IPS-18c (cell line): ENCODE measurements around the gene GALNT10.

Experiments
- H3K4me3 ChIP-seq: 2 replicates; pipeline ENCODE4 v1.7.0; 2013; ENCODE audit warnings: low read depth, mild to moderate bottlenecking, low read length, moderate library complexity; ENCODE audit not compliant: insufficient read depth
- H3K9me3 ChIP-seq: one replicate; pipeline ENCODE4 v1.6.1; 2013; ENCODE audit warnings: mild to moderate bottlenecking, low read length, moderate library complexity; ENCODE audit not compliant: control insufficient read depth, insufficient read depth

Gene GALNT10

DNA sequence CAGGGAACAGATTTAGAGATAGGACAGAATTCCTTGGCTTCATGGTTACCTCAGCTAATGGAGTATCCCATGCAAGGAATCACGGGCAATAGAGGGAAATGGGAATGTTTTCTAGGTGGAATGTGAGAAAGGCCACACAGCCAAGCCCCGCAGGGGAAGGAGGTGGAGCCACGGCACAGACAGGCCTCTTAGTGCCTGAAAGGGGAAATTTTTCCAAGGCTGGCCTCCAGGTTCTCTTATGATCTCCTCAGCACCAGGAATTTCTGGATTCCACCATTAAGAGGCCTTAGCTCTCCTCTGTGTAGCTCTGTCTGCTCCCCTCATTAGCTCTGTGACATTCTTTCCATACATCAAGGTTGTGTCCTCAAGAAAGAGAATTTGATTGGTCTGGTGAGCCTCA lies 124.7 kb downstream of the GALNT10 start:
- no peaks in the 10 kb centered on the region for H3K9me3 ChIP-seq
- no peak overlapping the region for H3K4me3 ChIP-seq

- no peaks in the 10 kb centered on the region for H3K9me3 ChIP-seq
- no peak overlapping the region for H3K4me3 ChIP-seq
These were observed 125.2 kb downstream of the GALNT10 start for GRCh38 chr5:154315756-154316155.

DNA sequence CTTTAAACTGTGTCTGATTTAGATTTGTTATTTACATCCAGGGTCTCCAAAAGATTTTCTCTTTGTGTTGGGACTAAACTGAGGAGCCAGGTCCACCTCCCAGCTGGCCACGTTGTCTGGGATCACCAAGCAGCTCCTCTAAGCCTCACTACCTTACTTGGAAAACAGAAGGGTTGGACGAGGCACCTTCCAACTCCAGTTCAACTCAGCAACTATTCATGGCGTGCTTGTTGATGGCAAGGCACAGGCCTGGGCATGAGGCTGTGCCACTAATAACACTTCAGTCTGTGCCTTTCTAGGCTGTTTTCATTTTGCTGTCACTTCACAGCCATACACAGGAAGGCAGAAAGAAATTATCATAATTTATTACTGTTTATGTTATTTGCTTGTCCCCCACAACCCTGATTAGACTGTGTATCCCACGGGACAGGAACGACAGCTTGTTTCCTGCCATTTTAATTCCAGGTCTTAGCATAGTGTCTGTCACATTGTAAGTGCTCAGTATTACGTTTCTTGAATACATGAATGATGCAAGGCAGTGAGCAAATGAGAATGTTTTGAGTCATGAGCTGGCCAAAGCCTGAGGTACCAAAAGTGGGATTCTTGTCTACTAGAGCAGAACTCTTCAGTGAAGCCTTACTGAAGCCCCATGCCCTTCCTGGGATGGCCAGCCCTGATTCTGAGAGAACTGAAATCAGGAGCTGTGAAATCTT lies 125.8 kb downstream of the GALNT10 start:
- Histone ChIP-seq H3K4me3 (no peak overlapping the region), H3K9me3 (no peaks in the 10 kb centered on the region)

DNA sequence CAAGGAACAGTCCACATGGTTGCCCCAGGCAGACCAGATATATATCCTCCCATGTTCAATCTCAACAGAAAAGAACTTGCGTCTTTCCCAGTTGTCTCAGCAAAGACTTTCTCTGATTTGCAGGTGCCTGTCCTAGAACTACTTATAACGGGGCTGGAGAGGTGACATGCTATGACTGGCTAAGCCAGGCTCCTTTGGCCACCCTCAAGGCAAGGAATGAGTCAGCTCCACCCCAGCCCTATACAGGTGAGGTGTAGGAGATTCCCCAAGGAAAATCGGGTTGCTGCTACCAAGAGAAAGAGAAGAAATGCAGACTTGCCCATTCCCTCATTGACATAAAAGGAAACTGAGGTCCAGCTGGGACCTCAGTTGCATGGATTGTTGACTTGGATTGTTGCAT lies 127.4 kb downstream of the GALNT10 start:
- no peak overlapping the region for H3K4me3 ChIP-seq
- H3K9me3 ChIP-seq = no peaks in the 10 kb centered on the region

DNA sequence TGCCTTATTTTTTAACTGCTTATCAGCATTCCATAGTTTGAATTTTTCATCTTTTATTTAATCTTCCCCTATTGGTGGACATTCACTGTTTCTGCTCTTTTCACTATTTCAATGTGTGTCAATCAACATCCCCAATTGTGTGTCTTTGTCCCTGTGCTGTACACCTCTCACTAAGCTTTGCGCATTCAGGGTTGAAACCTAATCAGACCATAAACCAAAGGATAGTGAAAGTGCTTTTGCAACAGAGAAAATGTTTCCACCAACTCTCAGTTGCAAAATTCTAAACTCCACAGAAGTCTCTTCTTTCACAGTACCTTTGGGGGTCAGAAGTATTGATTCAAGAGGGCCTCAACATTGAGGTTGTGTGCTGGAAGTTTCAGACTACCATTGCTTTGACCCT lies 128.2 kb downstream of the GALNT10 start:
- Histone ChIP-seq H3K4me3 (no peak overlapping the region), H3K9me3 (no peaks in the 10 kb centered on the region)

DNA sequence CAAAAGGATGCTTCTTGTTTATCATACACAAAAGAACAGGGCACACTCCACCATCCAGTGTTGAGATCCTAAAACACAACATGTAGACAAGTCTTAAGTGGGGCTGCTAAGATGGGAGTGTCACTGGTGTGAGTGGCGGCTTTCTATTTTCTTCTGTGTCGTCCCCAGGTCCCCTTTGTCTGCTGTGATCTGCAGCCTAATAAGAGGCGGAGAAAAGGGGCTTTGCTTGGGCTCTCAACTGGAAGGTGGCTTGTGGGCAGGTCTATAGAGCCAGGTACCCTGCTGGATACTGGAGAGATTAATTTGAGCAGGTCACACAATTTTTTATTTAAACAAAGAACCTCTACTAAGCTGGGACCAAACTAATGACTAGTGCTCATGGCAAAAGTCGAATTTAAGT lies 129.2 kb downstream of the GALNT10 start:
- no peaks in the 10 kb centered on the region for H3K9me3 ChIP-seq
- H3K4me3 ChIP-seq = no peak overlapping the region

GRCh38 chr5:154320224-154321089 lies 129.9 kb downstream of the GALNT10 start:
- Histone ChIP-seq H3K4me3 (no peak overlapping the region), H3K9me3 (no peaks in the 10 kb centered on the region)

GRCh38 chr5:154321546-154321945 lies 131.0 kb downstream of the GALNT10 start:
- H3K4me3 ChIP-seq = no peak overlapping the region
- H3K9me3 ChIP-seq = no peaks in the 10 kb centered on the region

GRCh38 chr5:154324033-154324432 lies 133.5 kb downstream of the GALNT10 start:
- Histone ChIP-seq H3K9me3 (no peaks in the 10 kb centered on the region), H3K4me3 (no peak overlapping the region)

DNA sequence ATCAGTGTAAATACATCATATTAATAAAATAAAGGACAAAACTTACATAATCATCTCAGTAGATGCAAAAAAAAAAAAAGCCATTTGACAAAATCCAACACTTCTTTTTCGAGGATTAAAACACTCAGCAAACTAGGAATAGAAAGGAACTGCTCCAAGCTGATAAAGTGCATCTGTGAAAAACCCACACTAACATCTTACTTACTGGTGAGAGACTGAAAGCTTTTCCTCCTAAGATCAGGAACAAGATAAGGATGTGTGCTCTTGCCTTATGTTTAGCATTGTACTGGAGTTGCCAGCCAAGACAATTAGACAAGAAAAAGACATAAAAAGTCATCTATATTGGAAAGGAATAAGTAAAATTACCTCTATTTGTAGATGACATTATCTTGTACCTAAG lies 135.0 kb downstream of the GALNT10 start:
- no peak overlapping the region for H3K4me3 ChIP-seq
- no peaks in the 10 kb centered on the region for H3K9me3 ChIP-seq

DNA sequence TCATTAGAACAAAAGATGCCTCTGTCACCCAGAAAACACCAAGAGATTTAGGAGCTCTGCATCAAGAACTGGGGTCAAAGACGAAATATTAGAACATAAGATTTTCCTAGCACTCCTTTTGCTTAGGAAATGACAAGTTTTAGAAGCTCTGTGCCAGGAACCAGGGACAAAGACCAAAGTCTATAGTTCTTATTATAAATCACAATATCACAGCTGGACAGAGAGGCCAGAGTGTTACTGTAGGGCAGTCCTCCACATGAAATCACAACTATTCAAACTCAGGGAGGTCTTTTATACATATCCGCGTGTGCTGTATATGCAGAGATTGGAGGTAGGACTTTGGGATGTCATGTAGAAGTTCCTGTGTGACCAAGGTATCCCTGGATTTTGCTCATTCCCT lies 138.5 kb downstream of the GALNT10 start:
- Histone ChIP-seq H3K4me3 (no peak overlapping the region), H3K9me3 (peaks cover 2% of the 10 kb centered on the region)

- Histone ChIP-seq H3K4me3 (no peak overlapping the region), H3K9me3 (peaks cover 2% of the 10 kb centered on the region)
These were observed 139.0 kb downstream of the GALNT10 start for GRCh38 chr5:154329519-154330040.

DNA sequence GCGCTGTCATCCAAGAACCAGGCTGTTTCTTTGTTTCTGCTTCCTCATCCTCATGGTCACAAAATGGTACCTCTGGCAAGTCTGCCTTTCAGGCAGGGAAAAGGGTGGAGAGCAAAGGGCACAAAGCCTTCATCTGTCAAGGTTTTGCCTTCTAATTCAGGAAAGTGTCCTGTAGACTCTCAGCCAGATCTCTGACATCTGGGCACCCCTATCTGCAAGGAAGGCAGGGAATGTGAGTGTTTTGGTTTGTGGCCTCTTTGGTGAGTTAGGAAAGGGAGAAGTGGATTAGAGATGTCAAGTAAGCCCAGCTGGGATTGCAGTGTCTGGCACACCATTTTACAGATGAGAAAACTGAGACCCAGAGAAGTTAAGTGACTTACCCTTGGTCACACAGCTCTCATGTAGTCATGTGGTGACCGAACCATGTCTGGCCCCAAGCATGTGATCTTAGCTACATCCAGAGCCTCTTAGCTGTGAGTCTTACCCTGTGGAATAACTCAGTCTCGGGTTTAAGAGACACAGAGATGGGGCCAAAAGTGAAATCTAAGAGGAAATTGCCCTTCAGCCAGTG lies 139.6 kb downstream of the GALNT10 start:
- H3K4me3 ChIP-seq = no peak overlapping the region
- H3K9me3 ChIP-seq = peaks cover 2% of the 10 kb centered on the region

GRCh38 chr5:154331232-154331631 lies 140.7 kb downstream of the GALNT10 start:
- Histone ChIP-seq H3K4me3 (no peak overlapping the region), H3K9me3 (peaks cover 2% of the 10 kb centered on the region)

- peaks cover 2% of the 10 kb centered on the region for H3K9me3 ChIP-seq
- H3K4me3 ChIP-seq = no peak overlapping the region
These were observed 141.4 kb downstream of the GALNT10 start for GRCh38 chr5:154331924-154332323.

DNA sequence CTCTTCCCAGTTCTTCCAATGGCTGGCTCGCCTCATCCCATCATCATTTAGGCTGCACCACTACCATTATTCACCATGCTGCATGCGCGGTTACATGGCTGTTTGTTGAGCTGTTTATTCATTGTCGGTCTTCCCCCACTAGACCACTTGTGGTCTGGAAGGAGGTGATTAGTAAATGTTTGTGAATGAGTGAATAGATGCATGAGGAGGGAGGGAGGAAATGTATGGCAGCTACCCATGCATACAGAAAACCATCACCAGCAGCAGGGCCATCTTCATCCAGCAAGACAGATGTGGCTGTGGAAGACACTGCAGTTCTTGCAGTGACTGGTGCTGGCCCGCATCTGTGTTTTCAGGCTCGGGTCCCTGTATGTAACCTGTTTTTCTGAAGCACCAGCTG lies 141.9 kb downstream of the GALNT10 start:
- H3K4me3 ChIP-seq = no peak overlapping the region
- peaks cover 2% of the 10 kb centered on the region for H3K9me3 ChIP-seq

DNA sequence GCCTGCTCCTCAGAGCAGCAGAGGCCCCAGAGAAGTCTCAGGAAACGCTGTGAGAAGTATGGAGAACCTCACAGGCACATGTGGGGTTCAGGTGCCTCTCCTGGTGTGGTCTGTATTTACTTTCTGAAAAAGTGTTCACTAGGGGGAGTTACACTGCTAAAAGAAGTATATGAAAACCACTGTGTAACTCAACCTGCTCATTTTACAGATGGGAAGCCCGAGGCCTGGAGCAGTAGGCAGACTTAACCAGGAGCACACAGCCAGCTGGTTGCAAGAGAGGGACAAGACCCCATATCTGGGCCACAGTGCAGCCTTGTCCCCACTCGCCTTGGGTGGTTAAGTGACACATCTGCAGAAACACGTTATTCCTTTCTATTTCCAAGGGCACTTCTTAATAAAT lies 142.5 kb downstream of the GALNT10 start:
- H3K9me3 ChIP-seq = peaks cover 2% of the 10 kb centered on the region

More for the DNA sequence above, 142.5 kb downstream of the GALNT10 start:
- H3K4me3 ChIP-seq = no peak overlapping the region
